H1 (cell line): ENCODE measurements around the gene CHCHD6. TPM values are rescaled to one million over a fixed set of nuclear protein-coding genes. Genes with fewer than 3 reads are reported as not detected.
A peak's percentile ranks its signal among the peaks of the same experiment; 100 is the strongest.

ENCODE experiments used
- CTCF ChIA-PET: fragments of 300-600 bp; sonication (Branson Sonifier 250); formaldehyde crosslinking; loops from one replicate; lab custom pipeline; 2021; ENCODE audit not compliant: partially characterized antibody; lab: Charles Lee
- POLR2A ChIA-PET: fragments of 300-600 bp; sonication (Branson Sonifier 250); formaldehyde crosslinking; loops from one replicate; lab custom pipeline; 2021; ENCODE audit warnings: inconsistent platforms; ENCODE audit not compliant: partially characterized antibody; lab: Charles Lee
- DNase-seq, 2 experiments: peaks; one replicate each; pipeline versions ENCODE4 v3.0.0 to v3.0.0-alpha.2; 2010 to 2022; ENCODE audit warnings: low spot score in 2 of 2, low read depth in 1 of 2, mixed read lengths in 1 of 2
- FAIRE-seq: peaks from 2 replicates; lab custom pipeline; 2011; peaks lifted over from hg19 to GRCh38; lab: Jason Lieb, UNC
- H2AFZ ChIP-seq: 2 replicates; pipeline ENCODE4 v1.8.1; 2012; ENCODE audit warnings: low read length, inconsistent platforms
- H2AK5ac ChIP-seq: 2 replicates; pipeline ENCODE4 v1.6.1; 2013; ENCODE audit warnings: low read depth, low read length
- H2BK120ac ChIP-seq: replicated peaks from 2 replicates; pipeline ENCODE3; 2013; ENCODE audit warnings: low read depth, low read length, inconsistent platforms
- H2BK12ac ChIP-seq: 2 replicates; pipeline ENCODE4 v1.6.1; 2013; ENCODE audit warnings: low read depth, low read length
- H2BK15ac ChIP-seq: 2 replicates; pipeline ENCODE4 v1.6.1; 2013; ENCODE audit warnings: low read length
- H2BK20ac ChIP-seq: 2 replicates; pipeline ENCODE4 v1.6.1; 2013; ENCODE audit warnings: low read length
- H2BK5ac ChIP-seq: 2 replicates; pipeline ENCODE4 v1.6.1; 2013; ENCODE audit warnings: low read depth, low read length
- H3K14ac ChIP-seq: 2 replicates; pipeline ENCODE4 v1.6.1; 2013; ENCODE audit warnings: inconsistent platforms; ENCODE audit not compliant: insufficient read length
- H3K18ac ChIP-seq: 2 replicates; pipeline ENCODE4 v1.6.1; 2013; ENCODE audit warnings: low read length; ENCODE audit errors: extremely low read depth
- H3K23ac ChIP-seq: 2 replicates; pipeline ENCODE4 v1.6.1; 2013; ENCODE audit warnings: inconsistent platforms; ENCODE audit not compliant: insufficient read length
- H3K23me2 ChIP-seq: 2 replicates; pipeline ENCODE4 v1.6.1; 2013; ENCODE audit warnings: low read depth, low read length
- H3K27ac ChIP-seq: 2 replicates; pipeline ENCODE4 v1.6.1; 2011; ENCODE audit warnings: low read depth, low read length, inconsistent platforms
- H3K27me3 ChIP-seq, 4 experiments: replicated peaks in 1 of 4; 1 replicate in 1 of 4; 2 replicates in 3 of 4; pipeline versions ENCODE4 v1.6.1 to v1.8.1; 2011 to 2013; ENCODE audit warnings: low read length in 3 of 4, mild to moderate bottlenecking in 3 of 4, inconsistent platforms in 2 of 4, mixed read lengths in 2 of 4, moderate library complexity in 1 of 4; ENCODE audit not compliant: control insufficient read depth in 3 of 4, insufficient read depth in 3 of 4; ENCODE audit errors: extremely low read depth in 1 of 4
- H3K36me3 ChIP-seq, 4 experiments: 2 replicates each; pipeline versions ENCODE4 v1.6.1 to v1.8.1; 2011 to 2013; ENCODE audit warnings: mild to moderate bottlenecking in 4 of 4, low read length in 3 of 4, moderate library complexity in 2 of 4, control low read depth in 1 of 4, inconsistent platforms in 1 of 4; ENCODE audit not compliant: insufficient read depth in 4 of 4, control insufficient read depth in 2 of 4
- H3K4ac ChIP-seq: replicated peaks from 2 replicates; pipeline ENCODE3; 2013; ENCODE audit warnings: low read length, low read depth, mixed read lengths, inconsistent platforms; ENCODE audit not compliant: insufficient read length
- H3K4me1 ChIP-seq, 4 experiments: replicated peaks in 1 of 4; 1 replicate in 1 of 4; 2 replicates in 3 of 4; pipeline versions ENCODE4 v1.6.1 to v1.8.1; 2011 to 2013; ENCODE audit warnings: low read length in 3 of 4, inconsistent platforms in 2 of 4, mixed read lengths in 1 of 4; ENCODE audit not compliant: insufficient read depth in 4 of 4, control insufficient read depth in 3 of 4
- H3K4me2 ChIP-seq, 2 experiments: 2 replicates each; pipeline versions ENCODE4 v1.6.1 to v1.8.1; 2011 to 2013; ENCODE audit warnings: low read depth in 2 of 2, low read length in 2 of 2, control low read depth in 1 of 2, inconsistent platforms in 1 of 2, mild to moderate bottlenecking in 1 of 2; ENCODE audit not compliant: insufficient read depth in 1 of 2
- H3K4me3 ChIP-seq, 4 experiments: fragments of 200-600, 300-600 bp in 1 of 4; sonication (generic), shearing (Covaris generic), sonication (Bioruptor Twin) in 1 of 4; 2 replicates each; pipeline versions ENCODE4 v1.5.1 to v1.8.1; 2011 to 2016; ENCODE audit warnings: low read length in 4 of 4, low read depth in 3 of 4, control low read depth in 2 of 4, inconsistent platforms in 2 of 4, mild to moderate bottlenecking in 2 of 4, mixed read lengths in 1 of 4, moderate library complexity in 1 of 4; ENCODE audit not compliant: insufficient read depth in 2 of 4; ENCODE audit errors: extremely low read depth in 1 of 4
- H3K56ac ChIP-seq: replicated peaks from 2 replicates; pipeline ENCODE3; 2013; ENCODE audit warnings: low read depth, mild to moderate bottlenecking, mixed read lengths, low read length, inconsistent platforms; ENCODE audit not compliant: insufficient read length
- H3K79me1 ChIP-seq: 2 replicates; pipeline ENCODE4 v1.6.1; 2013; ENCODE audit warnings: low read depth, low read length, control low read depth
- H3K79me2 ChIP-seq, 2 experiments: 2 replicates each; pipeline versions ENCODE4 v1.6.1 to v1.8.1; 2012 to 2013; ENCODE audit warnings: low read length in 2 of 2, mild to moderate bottlenecking in 2 of 2, inconsistent platforms in 1 of 2; ENCODE audit not compliant: insufficient read depth in 2 of 2, control insufficient read depth in 1 of 2
- H3K9ac ChIP-seq, 4 experiments: replicated peaks in 1 of 4; 1 replicate in 1 of 4; 2 replicates in 3 of 4; pipeline versions ENCODE4 v1.6.1 to v1.8.1; 2011 to 2013; ENCODE audit warnings: low read depth in 3 of 4, low read length in 3 of 4, control low read depth in 2 of 4, mild to moderate bottlenecking in 2 of 4, moderate library complexity in 2 of 4, inconsistent platforms in 1 of 4; ENCODE audit errors: extremely low read depth in 1 of 4
- H3K9me3 ChIP-seq, 2 experiments: 2 replicates each; pipeline versions ENCODE4 v1.6.1 to v1.8.1; 2012 to 2013; ENCODE audit warnings: mild to moderate bottlenecking in 2 of 2, moderate library complexity in 2 of 2, control low read depth in 1 of 2, inconsistent platforms in 1 of 2, low read depth in 1 of 2, low read length in 1 of 2, mixed read lengths in 1 of 2; ENCODE audit not compliant: insufficient read depth in 2 of 2
- H4K20me1 ChIP-seq, 2 experiments: replicated peaks in 1 of 2; 2 replicates each; pipeline versions ENCODE3 to v1.8.1; 2011 to 2013; ENCODE audit warnings: inconsistent platforms in 2 of 2, low read length in 2 of 2, mild to moderate bottlenecking in 1 of 2; ENCODE audit not compliant: insufficient read depth in 2 of 2, control insufficient read depth in 1 of 2
- H4K5ac ChIP-seq: 2 replicates; pipeline ENCODE4 v1.6.1; 2013; ENCODE audit warnings: low read length, low read depth, mixed read lengths, inconsistent platforms; ENCODE audit not compliant: insufficient read length
- H4K8ac ChIP-seq: 2 replicates; pipeline ENCODE4 v1.8.0; 2013; ENCODE audit warnings: mild to moderate bottlenecking, moderate library complexity, low read length, inconsistent platforms; ENCODE audit not compliant: insufficient read depth; ENCODE audit errors: extremely low read depth
- H4K91ac ChIP-seq: replicated peaks from 2 replicates; pipeline ENCODE3; 2013; ENCODE audit warnings: low read length, mixed read lengths, inconsistent platforms; ENCODE audit not compliant: insufficient read length
- CHD2 ChIP-seq: IDR thresholded peaks from 2 replicates; pipeline ENCODE4 v1.6.1; 2012; ENCODE audit warnings: low read length, improper control_type of control experiment
- E2F6 ChIP-seq: IDR thresholded peaks from 2 replicates; pipeline ENCODE4 v1.6.1; 2012; ENCODE audit warnings: inconsistent platforms
- NRF1 ChIP-seq: IDR thresholded peaks from 2 replicates; pipeline ENCODE4 v1.6.1; 2011; ENCODE audit warnings: mild to moderate bottlenecking, low read depth, low read length, improper control_type of control experiment
- RBBP5 ChIP-seq: IDR thresholded peaks from 2 replicates; pipeline ENCODE4 v1.7.1; 2012; ENCODE audit warnings: low read depth, mild to moderate bottlenecking, inconsistent platforms, low read length, moderate library complexity, borderline replicate concordance
- SP4 ChIP-seq: IDR thresholded peaks from 2 replicates; pipeline ENCODE4 v1.6.1; 2012; ENCODE audit warnings: low read length, inconsistent platforms
- TBP ChIP-seq: IDR thresholded peaks from 2 replicates; pipeline ENCODE4 v1.6.1; 2011; ENCODE audit warnings: low read depth, low read length, improper control_type of control experiment
- USF2 ChIP-seq: IDR thresholded peaks from 2 replicates; pipeline ENCODE4 v1.6.1; 2011; ENCODE audit warnings: low read length, improper control_type of control experiment
- WGBS, 2 experiments: shearing (Covaris generic) in 1 of 2; methylation state at CpG; one replicate each; pipeline versions ENCODE4 v1.1.6 to v1.1.7; 2013 to 2015; ENCODE audit warnings: low lambda C conversion rate in 2 of 2, mixed read lengths in 2 of 2, inconsistent platforms in 1 of 2, low coverage in 1 of 2, missing lambda C conversion rate in 1 of 2; ENCODE audit not compliant: insufficient replicate concordance in 2 of 2, insufficient coverage in 1 of 2, insufficient read length in 1 of 2; ENCODE audit errors: extremely low coverage in 1 of 2, missing lambda C conversion rate in 1 of 2; 5-methylcytosine and 5-hydroxymethylcytosine counted together
- polyA plus RNA-seq, 7 experiments: library from polyadenylated mRNA; depleted of rRNA in 3 of 7; stranded (reverse) in 5 of 7; unstranded in 2 of 7; fragments of >200 nt in 5 of 7; fragments of 200-250 nt in 2 of 7; gene quantifications; 1 replicate in 5 of 7; 2 replicates in 1 of 7; 4 replicates in 1 of 7; pipeline versions ENCODE4 v1.2.1 to v1.2.3, GENCODE V29; 2011 to 2013; ENCODE audit warnings: missing spikeins in 2 of 7, mixed read lengths in 2 of 7
- total RNA-seq: library from RNA; stranded (reverse); fragmentation: NEBNext Ultra II Directional; extraction: Animal tissue kit (Norgen Biotek cat#: 25700); gene quantifications from 2 replicates; pipeline ENCODE4 v1.2.1, GENCODE V29; 2021

CHCHD6 gene
- total and polyA plus RNA-seq, 2 of the 8 experiments (the other 6 are each of a cell fraction or from before 2014, with no cell fraction given): 32.4 to 37.6 TPM

DNA sequence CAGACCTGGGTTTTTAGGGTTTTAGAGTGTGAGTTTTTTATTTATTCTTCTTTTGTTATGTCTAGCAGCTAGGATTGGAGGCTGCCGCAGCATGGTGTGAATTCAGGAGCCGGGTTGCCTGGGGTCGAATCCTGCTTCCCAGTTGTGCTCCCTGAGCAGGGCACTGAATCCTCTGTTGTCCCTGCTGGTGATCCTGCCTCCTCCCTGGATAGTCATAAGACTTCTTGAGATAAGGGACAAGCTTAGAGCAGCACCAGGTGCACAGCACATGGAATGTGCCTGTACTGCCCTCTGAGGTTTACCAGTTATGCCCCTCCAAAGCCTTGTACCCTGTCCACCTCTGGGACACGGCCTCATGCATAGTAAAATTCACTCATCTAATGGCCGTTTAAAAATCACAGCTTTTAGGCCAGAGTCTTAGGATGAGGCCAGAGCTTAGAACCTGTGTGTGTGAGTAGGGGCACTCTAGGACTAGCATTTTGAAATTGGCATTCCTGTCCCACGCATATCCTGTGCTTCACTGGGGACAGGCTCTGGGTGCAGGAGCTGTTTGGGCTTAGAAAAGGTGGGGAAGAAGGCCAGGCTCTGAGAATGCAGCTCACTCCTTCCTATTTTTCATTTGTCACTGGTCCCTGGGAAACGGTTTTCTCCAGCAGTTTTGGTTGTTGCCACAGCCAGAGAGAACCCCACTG is 47.7 kb downstream of the CHCHD6 start:
- Histone ChIP-seq H2BK12ac (peak overlapping the region; percentile 3; the same call in 1 of the 2 replicates), H3K4me1 (peaks cover 14 to 18% (median 15%) of the 10 kb centered on the region in 4 experiments), H3K79me1 (no peaks in the 10 kb centered on the region; the same call in 1 of the 2 replicates), H3K9me3 (no peaks in the 10 kb centered on the region), H3K18ac (peak overlapping the region; percentile 5; the same call in 1 of the 2 replicates), H2BK15ac (no peak overlapping the region), H3K36me3 (no peaks in the 10 kb centered on the region), H3K27ac (no peak overlapping the region), H3K14ac (no peak overlapping the region), H3K4me2 (peak overlapping the region; percentile 32 to 40; a peak in 3 of 4 replicates), H3K4ac (peak overlapping the region; percentile 40), H4K20me1 (no peaks in the 10 kb centered on the region), H4K5ac (no peak overlapping the region), H3K4me3 (no peak overlapping the region), H3K27me3 (no peaks in the 10 kb centered on the region), H3K9ac (no peak overlapping the region), H3K23ac (no peak overlapping the region), H3K23me2 (no peaks in the 10 kb centered on the region), H2AK5ac (no peak overlapping the region), H2BK5ac (peak overlapping the region; percentile 4; the same call in 1 of the 2 replicates), H4K91ac (no peak overlapping the region), H2AFZ (no peak overlapping the region), H3K56ac (no peak overlapping the region), H2BK20ac (0 out of 2 replicates have a peak overlapping the region, but pooled peaks have one; percentile 4), H3K79me2 (no peaks in the 10 kb centered on the region), H2BK120ac (no peak overlapping the region), H4K8ac (no peak overlapping the region)
- TF ChIP-seq RBBP5 (no peak), CHD2 (no peak), SP4 (no peak), TBP (no peak), E2F6 (no peak), NRF1 (no peak), USF2 (no peak)
- DNase-seq (peak in 1 of 2 experiments; percentile 59), FAIRE-seq (no peak)
- WGBS, 2 experiments: 61% methylated on average over 7 of the region's 7 CpGs; no CpG with 5 or more reads in 1 of the 2 experiments
- ChIA-PET POLR2A (interaction anchor here (0.7 to 2.7 kb wide), 7 partner anchors 15 to 249 kb away, joined by 3 to 14 read pairs (median 3); no protein-coding TSS in a partner anchor), CTCF (interaction anchor here (0.7 to 8.2 kb wide), 60 partner anchors 9 to 704 kb away, joined by 3 to 74 read pairs (median 4); partner anchors contain the start of gene PLXNA1)
